ENCODE measurements around the gene MSRB1. TPM values are rescaled to one million over a fixed set of nuclear protein-coding genes. Genes with fewer than 3 reads are reported as not detected.
"Not testable (repeated sequence)": the region's sequence is repeated elsewhere in the genome, so short reads cannot be mapped to it uniquely, and the experiment has no call there.

The MSRB1 gene
- polyA plus RNA-seq, 3 donors: 62.1 to 73.9 (median 67.3) TPM

DNA sequence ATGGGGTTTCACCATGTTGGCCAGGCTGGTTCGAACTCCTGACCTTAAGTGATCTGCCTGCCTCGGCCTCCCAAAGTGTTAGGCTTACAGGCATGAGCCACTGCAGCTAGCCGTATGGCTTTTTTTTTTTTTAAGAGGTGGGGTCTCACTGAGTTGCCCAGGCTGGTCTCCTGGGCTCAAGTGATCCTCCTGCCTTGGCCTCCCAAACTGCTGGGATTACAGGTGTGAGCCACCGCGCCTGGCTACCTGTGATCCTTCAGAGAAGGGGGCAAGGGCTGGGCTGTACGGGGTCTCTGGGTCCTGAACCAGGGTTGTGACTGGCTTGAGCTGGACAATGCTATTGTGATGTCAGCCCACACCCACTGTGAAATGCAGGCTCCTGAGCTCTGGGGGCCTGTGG is 23.5 kb upstream of the MSRB1 start, which contains the start of gene RNF151:
Gene RNF151, plus strand, starts transcription at position 397 of the 400 bp plus-strand sequence. CDS start 26 bp downstream, outside the sequence.
- DNase-seq (ENCODE audit: extremely low read depth in 1 of 11, low read depth in 9 of 11, low spot score in 4 of 11): no peak

DNA sequence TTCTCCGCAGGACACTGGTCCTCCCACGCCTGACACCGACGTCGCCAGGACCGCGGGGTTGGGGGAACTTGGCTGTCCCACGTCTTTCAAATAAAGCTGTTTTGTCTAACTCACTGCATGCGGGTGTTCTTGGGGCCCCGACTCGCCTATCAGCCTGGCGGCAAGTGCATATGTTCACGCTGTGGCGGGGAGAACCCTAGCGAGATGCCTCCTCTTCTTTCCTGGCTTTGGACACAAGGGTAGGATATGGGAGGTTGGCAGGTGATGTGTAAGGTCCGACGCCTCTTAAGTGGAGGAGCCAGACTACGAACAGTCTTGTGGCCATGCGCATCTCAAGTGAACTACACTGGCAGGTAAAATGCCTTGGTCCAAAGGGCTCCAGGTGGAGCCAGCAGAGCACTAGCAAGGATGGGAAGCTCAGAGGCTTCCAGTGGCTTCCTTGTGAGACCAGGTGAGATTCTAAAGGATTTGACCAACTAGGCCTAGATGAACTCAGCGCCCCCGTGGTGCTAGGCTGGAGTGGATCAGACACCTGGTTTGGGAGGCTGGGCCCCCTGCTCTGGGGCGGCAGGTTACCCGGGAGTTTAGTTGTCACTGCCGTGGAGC is 22.5 kb upstream of the MSRB1 start:
- DNase-seq (ENCODE audit: extremely low read depth in 1 of 11, low read depth in 9 of 11, low spot score in 4 of 11): no peak

DNA sequence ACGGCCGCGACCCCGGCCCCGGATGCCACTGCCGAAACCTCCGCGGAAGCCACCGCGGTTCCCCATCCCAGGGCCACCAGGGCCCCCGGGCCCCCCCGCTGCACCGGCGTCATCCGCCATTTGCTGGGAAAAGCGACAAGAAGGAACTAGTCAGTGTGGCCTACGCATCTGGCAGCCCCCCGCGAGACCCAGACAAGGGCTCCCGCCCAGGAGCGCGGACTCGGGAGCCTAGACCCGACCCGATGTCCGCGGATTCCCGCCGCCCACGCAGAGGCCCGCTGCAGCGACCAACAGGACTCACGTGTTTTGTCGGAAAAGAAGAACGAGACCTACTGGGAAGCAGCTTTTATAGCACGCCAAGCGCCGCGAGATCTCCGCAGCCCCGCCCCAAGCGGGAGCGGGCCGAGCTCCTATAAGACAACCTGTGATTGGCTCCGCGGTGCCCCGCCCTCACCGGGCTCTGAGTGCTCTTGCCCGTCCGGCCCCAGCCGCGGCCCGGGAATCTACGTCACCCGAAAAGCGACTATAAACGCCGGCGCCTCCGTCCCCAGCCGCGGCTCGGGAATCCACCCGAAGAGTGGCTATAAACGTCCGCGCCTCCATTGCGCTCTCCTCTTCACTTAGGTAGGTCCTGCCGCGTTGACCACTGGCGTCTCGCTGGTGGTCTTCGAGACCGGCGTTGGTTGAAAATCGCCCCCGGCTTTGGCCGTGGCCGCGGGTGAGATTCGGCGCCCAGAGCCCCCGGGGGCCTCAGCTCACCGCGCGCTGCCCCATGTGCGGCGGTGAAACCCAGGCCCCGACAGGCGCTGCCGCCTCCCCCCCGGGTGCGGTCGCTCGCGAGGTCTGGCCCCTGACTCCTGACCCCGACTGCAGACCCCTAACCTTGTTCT is 21.8 kb upstream of the MSRB1 start, which contains the start of gene RPS2:
Gene RPS2, minus strand, starts transcription at position 321 of the 890 bp plus-strand sequence. Its CDS starts 201 bp downstream, at position 120.
- peak; percentile 94 to 99 (median 98) for DNase-seq (ENCODE audit: extremely low read depth in 1 of 11, low read depth in 9 of 11, low spot score in 4 of 11)

DNA sequence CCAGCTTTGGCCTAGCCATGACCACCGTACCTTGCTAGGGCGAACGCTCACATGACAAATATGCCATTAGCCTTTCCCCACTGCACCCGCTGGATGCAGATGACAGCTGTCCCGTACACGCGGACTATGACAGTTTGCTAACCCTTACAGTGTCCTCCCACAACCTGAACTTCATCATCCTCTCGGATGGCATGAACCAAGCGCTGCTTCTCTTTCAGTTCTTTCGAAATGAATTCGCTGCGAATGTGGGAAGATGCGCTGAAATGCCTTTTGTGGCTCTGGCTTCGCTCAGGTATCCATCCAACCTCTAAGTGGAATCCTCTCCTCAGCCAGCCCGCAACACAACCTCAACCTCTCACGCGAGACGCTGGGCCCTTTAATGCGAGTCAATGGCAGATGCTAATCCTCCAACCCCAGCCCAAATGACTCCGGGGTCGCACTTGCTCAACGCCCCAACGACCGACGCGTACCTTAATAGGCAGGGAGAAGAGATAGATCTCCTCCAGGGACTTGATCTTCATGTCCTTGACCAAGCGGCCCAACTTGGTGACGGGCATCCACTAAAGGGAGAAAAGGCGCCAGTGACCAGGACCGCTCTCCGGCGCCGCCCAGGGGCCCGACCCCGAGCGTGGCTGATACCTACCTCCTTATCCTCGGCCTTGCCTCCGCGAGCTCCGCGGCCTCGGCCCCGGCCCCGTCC is 21.0 kb upstream of the MSRB1 start:
- no peak for DNase-seq (ENCODE audit: extremely low read depth in 1 of 11, low read depth in 9 of 11, low spot score in 4 of 11)

DNA sequence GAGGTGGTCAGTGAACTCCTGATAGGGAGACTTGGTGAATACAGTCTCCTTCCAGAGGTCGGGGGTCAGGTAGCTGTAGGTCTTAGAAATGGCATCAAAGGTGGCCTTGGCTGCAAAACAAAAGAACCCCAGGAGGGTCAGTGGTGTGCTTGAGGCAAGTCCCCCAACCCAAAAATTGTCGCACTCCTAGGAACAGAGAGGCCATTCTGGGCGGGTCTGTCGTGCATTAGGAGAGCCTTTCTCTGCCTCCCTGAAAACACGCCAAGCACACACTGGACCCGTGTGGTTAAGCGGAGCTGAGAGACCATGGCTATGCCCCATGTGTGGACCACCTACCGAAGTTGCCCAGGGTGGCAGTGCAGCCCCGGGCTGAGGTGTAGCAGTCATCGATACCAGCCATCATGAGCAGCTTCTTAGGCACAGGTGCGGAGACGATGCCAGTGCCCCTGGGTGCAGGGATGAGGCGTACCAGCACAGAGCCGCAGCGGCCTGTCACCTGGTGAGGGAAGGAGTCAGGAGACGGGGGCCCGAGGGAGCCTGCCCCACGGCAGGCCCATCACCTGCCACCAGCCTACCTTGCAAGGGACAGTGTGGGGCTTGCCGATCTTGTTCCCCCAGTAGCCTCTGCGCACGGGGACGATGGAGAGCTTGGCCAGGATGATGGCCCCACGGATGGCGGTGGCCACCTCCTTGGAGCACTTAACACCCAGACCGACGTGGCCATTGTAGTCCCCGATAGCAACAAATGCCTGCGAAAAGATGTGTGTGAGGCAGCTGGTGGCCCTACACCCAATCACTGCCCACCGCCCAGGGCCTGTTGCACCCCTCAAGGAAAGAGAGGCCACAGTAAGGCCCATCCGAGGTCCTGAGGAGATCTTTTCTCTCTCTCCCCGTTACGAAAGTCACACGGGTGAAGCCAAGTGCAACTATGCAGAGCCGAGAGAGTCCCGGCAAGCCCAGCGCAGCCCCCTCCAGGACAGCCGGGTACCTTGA is 19.5 kb upstream of the MSRB1 start:
- DNase-seq (ENCODE audit: extremely low read depth in 1 of 11, low read depth in 9 of 11, low spot score in 4 of 11): not testable (repeated sequence)

DNA sequence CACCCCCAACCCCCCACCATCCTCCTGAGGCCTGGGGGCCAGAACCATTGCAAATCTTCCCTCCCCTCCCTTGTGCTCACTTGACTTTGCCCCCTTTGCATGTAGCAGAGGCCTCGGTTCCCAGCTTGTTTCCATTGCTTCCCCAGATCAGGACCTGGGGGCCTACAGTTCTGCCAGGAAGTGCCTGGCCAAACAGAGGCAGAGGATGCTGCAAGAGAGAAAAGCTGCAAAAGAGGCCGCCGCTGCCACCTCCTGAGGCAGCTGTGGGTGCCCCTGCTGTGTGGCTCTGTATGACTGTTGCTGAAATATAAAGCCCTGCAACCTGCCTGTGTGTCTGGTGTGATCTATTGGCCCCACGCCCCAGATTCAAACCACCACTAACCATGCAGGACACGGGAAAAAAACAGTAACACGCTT is 18.7 kb upstream of the MSRB1 start:
- no peak for DNase-seq (ENCODE audit: extremely low read depth in 1 of 11, low read depth in 9 of 11, low spot score in 4 of 11)

DNA sequence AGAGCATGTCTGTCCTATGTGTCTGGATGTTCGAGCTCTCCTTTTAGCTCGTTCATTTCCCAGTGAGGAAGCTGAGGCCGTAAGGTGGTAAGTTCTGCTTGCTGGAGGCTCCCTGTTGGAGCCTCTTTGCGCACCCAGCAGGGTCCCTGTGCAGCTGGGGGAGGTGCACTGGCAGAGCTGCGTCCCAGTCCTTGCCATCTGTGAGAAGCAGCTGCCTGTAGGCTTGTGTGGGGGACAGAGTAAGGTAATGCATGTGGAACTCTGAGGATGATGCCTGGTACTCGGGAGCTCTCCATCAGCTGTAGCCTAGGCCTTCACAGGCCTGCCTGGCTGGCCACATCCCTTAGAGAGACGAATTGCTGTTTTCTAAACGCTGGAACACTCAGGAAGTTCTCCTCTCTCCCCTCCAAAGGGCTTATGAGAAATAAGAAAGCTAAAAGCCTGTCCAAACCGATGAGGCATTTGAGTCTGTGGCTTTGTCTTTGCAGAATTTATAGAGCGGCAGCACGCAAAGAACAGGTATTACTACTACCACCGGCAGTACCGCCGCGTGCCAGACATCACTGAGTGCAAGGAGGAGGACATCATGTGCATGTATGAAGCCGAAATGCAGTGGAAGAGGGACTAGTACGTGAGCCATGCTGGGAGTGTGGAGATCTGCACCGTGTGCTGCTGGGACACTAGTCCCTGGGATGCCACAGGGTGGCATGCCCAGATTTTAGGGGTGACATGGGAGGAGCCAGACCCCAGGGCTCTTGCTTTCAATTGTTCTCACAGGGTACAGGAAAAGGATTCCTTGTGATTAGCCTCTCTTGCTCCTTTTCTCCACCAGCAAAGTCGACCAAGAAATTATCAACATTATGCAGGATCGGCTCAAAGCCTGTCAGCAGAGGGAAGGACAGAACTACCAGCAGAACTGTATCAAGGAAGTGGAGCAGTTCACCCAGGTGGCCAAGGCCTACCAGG is 17.9 kb upstream of the MSRB1 start:
- DNase-seq (ENCODE audit: extremely low read depth in 1 of 11, low read depth in 9 of 11, low spot score in 4 of 11): no peak

DNA sequence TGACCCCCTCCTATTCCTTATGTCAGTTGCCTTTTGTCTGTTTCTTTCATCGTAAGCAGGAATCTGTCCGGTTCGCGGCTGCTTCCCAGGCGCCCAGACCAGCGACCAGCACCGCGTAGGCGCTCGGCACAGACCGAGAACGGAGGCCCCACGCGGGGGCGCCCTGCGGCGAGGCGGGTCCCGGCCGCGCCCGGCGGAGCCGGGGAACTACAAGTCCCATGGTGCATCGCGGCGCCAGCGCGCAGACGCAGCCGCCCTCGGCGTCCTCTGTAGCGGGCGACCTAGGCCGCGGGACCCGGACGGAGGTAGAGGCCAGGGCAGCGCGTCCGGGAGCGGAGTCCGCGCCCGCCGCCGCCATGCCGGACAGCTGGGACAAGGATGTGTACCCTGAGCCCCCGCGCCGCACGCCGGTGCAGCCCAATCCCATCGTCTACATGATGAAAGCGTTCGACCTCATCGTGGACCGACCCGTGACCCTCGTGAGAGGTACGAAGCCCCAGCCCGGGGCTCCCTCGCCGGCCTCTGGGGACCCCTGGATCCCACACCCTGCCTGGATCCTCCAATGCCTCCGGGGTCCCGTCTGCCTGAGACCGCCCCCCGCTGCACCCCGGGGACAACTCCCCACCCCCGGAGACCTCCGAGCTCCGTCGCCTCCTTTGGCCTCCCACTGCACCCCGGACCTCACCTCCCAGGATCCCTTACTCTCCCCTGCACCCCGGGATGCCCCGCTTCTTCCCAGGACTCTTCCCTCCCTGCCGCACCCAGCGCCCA is 16.5 kb upstream of the MSRB1 start, which contains the start of gene NDUFB10:
Gene NDUFB10, plus strand, starts transcription at position 270 of the 771 bp plus-strand sequence. Its CDS starts 87 bp downstream, at position 357.
- peak in 10 of 11 donors; percentile 70 to 86 (median 80) for DNase-seq (ENCODE audit: extremely low read depth in 1 of 11, low read depth in 9 of 11, low spot score in 4 of 11)

DNA sequence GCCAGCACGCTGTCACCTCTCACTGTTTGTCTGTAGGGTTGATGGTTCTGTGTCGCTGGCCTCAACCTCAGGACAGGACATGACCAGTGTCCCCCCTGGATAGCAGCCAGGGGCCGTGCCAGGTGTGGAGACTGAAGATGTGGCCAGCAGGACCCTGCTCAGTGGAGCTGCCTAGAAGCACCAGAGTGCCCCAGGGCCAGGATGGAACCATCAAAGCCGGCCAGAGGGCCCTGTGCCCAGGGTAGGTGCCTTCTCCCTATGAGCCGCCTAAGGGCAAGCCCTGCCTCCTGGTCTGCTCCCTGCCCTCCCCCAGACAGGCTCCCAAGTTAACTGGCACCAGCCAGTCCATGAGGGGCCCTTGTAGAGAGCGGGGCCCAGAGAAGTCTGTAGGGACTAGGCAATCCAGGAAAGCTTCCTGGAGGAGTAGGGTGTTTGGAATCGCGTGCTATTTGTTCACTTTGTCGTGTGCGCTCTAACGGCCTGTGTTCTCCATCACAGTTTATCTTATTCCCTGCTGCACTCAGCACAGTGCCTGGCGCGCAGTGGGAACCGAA is 15.8 kb upstream of the MSRB1 start:
- DNase-seq (ENCODE audit: extremely low read depth in 1 of 11, low read depth in 9 of 11, low spot score in 4 of 11): no peak

DNA sequence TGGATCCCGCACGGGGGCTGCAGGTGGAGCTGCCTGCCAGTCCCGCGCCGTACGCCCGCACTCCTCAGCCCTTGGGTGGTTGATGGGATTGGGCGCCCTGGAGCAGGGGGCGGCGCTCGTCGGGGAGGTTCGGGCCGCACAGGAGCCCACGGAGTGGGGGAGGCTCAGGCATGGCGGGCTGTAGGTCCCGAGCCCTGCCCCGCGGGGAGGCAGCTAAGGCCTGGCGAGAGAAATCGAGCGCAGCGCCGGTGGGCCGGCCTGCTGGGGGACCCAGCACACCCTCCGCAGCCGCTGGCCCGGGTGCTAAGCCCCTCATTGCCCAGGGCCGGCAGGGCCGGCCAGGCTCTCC is 15.1 kb upstream of the MSRB1 start:
- not testable (repeated sequence) for DNase-seq (ENCODE audit: extremely low read depth in 1 of 11, low read depth in 9 of 11, low spot score in 4 of 11)

DNA sequence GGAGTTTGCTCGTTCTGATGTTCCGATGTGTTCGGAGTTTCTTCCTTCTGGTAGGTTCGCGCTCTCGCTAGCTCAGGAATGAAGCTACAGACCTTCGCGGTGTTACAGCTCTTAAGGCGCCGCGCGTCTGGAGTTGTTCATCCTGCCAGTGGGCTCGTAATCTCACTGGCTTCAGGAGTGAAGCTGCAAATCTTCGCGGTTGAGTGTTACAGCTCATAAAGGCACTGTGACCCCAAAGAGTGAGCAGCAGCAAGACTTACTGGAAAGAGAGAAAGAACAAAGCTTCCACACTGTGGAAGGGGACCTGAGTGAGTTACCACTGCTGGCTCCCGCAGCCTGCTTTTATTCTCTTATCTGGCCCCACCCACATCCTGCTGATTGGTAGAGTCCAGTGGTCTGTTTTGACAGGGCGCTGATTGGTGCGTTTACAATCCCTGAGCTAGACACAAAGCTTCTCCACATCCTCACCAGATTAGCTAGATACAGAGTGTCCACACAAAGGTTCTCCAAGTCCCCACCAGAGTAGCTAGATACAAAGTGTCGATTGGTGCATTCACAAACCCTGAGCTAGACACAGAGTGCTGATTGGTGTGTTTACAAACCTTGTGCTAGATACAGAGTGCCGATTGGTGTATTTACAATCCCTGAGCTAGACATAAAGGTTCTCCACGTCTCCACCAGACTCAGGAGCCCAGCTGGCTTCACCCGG is 14.6 kb upstream of the MSRB1 start:
- DNase-seq (ENCODE audit: extremely low read depth in 1 of 11, low read depth in 9 of 11, low spot score in 4 of 11): not testable (repeated sequence)

DNA sequence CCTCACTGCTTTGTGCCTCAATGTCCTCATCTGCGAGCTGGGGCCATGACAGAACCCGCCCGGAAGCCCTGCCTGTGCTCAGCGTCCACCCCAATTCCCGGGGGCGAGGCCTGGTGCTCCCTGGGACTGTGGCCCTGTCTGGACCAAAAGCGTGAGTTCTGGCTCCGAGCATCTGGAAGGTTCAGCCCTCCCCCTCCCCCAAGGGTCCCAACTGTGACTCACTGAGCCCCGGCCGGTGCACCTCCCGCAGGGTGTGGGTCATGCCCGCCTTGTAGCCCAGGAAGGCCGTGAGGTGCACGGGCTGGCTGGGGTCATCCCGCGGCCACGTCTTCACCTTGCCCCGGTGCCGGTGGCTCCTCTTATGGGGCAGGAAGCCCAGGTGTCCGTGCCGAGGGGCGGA is 10.7 kb upstream of the MSRB1 start:
- no peak for DNase-seq (ENCODE audit: extremely low read depth in 1 of 11, low read depth in 9 of 11, low spot score in 4 of 11)

DNA sequence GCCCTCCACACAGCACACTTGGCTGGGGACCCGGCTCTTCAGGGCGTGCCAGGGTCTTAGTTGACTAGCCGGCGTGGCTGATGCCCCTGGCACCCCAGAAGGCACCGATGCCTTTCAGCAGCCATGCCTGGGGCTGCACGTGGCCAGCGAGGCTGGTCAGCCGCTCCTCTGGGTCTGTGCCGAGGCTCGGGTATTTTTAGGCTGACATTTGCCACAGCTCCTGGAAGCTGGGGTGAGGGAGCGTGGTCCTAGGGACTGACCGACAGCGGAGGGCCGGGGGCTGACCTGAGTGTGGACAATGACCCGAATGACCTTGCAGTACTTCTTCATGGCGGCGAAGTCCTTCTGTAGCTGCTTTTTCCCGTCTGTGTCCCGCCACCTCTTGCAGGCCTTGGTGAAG is 7.6 kb upstream of the MSRB1 start:
- DNase-seq (ENCODE audit: extremely low read depth in 1 of 11, low read depth in 9 of 11, low spot score in 4 of 11): no peak

DNA sequence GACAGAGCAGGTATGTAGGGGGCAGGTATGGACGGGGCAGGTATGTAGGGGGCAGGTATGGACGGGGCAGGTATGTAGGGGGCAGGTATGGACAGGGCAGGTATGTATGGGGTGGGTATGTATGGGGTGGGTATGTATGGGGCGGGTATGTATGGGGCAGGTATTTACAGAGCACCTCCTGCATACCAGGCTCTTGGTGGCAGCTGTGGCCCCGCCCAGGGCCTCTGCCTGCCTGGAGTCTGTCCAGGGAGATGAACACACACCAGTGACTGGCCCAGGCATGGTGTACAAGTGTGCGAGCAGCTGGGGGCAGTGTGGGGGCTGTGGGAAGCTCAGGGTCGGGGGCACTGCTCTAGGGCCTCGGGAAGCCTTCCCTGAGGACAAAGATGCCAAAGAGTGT is 7.0 kb upstream of the MSRB1 start:
- no peak for DNase-seq (ENCODE audit: extremely low read depth in 1 of 11, low read depth in 9 of 11, low spot score in 4 of 11)

DNA sequence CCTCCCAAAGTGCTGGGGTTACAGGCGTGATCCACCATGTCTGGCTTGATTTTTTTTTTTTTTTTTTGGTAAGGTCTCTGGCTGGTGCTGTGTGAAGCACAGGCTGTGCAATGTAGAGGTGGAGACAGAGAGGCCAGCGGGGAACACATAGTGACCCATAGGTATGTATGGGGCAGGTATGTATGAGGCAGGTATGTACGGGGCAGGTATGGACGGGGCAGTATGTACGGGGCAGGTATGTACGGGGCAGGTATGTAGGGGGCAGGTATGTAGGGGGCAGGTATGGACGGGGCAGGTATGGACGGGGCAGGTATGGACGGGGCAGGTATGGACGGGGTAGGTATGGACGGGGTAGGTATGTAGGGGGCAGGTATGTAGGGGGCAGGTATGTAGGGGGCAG is 6.5 kb upstream of the MSRB1 start:
- DNase-seq (ENCODE audit: extremely low read depth in 1 of 11, low read depth in 9 of 11, low spot score in 4 of 11): no peak

DNA sequence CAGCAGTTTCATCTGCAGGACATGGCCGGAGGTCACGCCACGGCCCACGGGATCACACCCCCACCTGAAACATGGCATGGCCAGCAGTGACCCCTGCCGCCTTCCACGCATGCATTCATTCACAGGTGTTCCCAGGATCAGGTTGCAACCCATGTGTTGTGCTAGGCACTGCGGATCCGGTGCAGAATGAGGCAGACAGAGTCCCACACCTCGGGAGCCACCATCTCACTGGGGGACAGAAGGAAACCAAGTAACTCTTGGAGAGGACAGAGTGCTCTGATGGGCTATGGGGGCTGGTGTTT is 4.3 kb upstream of the MSRB1 start:
- no peak for DNase-seq (ENCODE audit: extremely low read depth in 1 of 11, low read depth in 9 of 11, low spot score in 4 of 11)
